Measurements from ENCODE around the gene NUDT3. TPM values are rescaled to one million over a fixed set of nuclear protein-coding genes. Genes with fewer than 3 reads are reported as not detected.
A peak's percentile ranks its signal among the peaks of the same experiment; 100 is the strongest.

The NUDT3 gene
- polyA plus RNA-seq, 3 donors, result 9.3 to 33.3 (median 10.9) TPM

DNA sequence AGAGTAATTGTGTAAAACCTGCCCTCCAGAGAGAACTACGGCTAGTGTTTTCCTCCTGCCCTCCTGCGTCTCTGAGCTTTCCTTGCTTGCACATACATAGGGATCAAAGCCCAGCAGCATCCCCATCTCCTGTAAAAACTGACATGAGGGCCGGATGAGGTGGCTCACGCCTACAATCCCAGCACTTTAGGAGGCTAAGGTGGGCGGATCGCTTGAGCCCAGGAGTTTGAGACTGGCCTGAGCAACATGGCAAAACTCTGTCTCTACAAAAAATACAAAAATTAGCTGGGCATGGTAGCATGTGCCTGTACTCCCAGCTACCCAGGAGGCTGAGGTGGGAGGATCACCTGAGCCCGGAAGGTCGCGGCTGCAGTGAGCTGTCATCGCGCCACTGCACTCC is 103.3 kb downstream of the NUDT3 start:
- H3K4me2 ChIP-seq (replicated peaks; ENCODE audit: extremely low read depth, low read length, poor library complexity, severe bottlenecking), result no peak overlapping the region
- 100% methylated on average over 6 of the region's 11 CpGs for WGBS (ENCODE audit: insufficient coverage)
- H3K4me3 Mint-ChIP-seq, result no peak overlapping the region

GRCh38 chr6:34288581-34288980 is 103.9 kb downstream of the NUDT3 start:
- peaks cover 25 to 60% of the 10 kb centered on the region in 2 donors for H3K36me3 Mint-ChIP-seq

More for the DNA sequence above, 103.3 kb downstream of the NUDT3 start:
- TF ChIP-seq CTCF (IDR thresholded peaks at IDR 0.05), result no peak
- Histone ChIP-seq H3K9ac (ENCODE audit: insufficient read depth, low read length, poor library complexity, severe bottlenecking) (no peak overlapping the region), H4K20me1 (ENCODE audit: insufficient read depth, low read length) (no peaks in the 10 kb centered on the region), H3K27ac (ENCODE audit: low read depth in 1 of 2, low read length in 2 of 2) (peak overlapping the region; percentile 0 to 57), H3K36me3 (replicated peaks in 1 of 2; ENCODE audit: control insufficient read depth in 1 of 2, insufficient read depth in 2 of 2, low read length in 2 of 2) (peaks cover 17 to 39% of the 10 kb centered on the region in 2 donors), H2AFZ (ENCODE audit: insufficient read depth, low read depth, low read length, poor library complexity, severe bottlenecking) (no peak overlapping the region), H3K9me3 (replicated peaks in 1 of 2; ENCODE audit: control insufficient read depth in 1 of 2, insufficient read depth in 1 of 2, low read length in 2 of 2) (no peaks in the 10 kb centered on the region), H3K79me2 (ENCODE audit: insufficient read depth, low read length) (peaks cover 48% of the 10 kb centered on the region), H3K27me3 (ENCODE audit: control insufficient read depth in 2 of 2, insufficient read depth in 2 of 2, low read length in 2 of 2) (no peaks in the 10 kb centered on the region), H3K4me3 (replicated peaks in 1 of 3; ENCODE audit: low read depth in 2 of 3, low read length in 3 of 3) (peak overlapping the region in 1 of 3 experiments; percentile 2), H3K4me1 (ENCODE audit: control insufficient read depth in 1 of 2, insufficient read depth in 2 of 2, low read length in 2 of 2) (peaks cover 53% of the 10 kb centered on the region in 2 donors)
- peaks cover 54% of the 10 kb centered on the region for H3K4me1 Mint-ChIP-seq
- no peaks in the 10 kb centered on the region for H3K9me3 Mint-ChIP-seq
- intact Hi-C loops (cut with micrococcal nuclease), result no loop called here
- H3K27ac Mint-ChIP-seq, result peak overlapping the region in 5 of 7 donors; percentile 38 to 93 (median 61)
- peaks cover 0 to 2% (median 0%) of the 10 kb centered on the region in 3 donors for H3K27me3 Mint-ChIP-seq (ENCODE audit: low read depth in 3 of 3)
- no peak for DNase-seq
- H3K36me3 Mint-ChIP-seq, result peaks cover 29 to 65% of the 10 kb centered on the region in 2 donors

More at GRCh38 chr6:34288581-34288980, 103.9 kb downstream of the NUDT3 start:
- H3K27me3 ChIP-seq (ENCODE audit: control insufficient read depth in 2 of 2, insufficient read depth in 2 of 2, low read length in 2 of 2), result no peaks in the 10 kb centered on the region
- H3K4me3 Mint-ChIP-seq, result peak overlapping the region; percentile 47 to 57
- WGBS (ENCODE audit: insufficient coverage), result 0% methylated on average over 1 of the region's 5 CpGs
- H3K27ac ChIP-seq (ENCODE audit: low read depth in 1 of 2, low read length in 2 of 2), result peak overlapping the region in 1 of 2 donors; percentile 57
- H3K4me1 ChIP-seq (ENCODE audit: control insufficient read depth in 1 of 2, insufficient read depth in 2 of 2, low read length in 2 of 2), result peaks cover 58 to 59% of the 10 kb centered on the region in 2 donors
- H3K9ac ChIP-seq (ENCODE audit: insufficient read depth, low read length, poor library complexity, severe bottlenecking), result no peak overlapping the region
- peaks cover 0 to 2% (median 0%) of the 10 kb centered on the region in 3 donors for H3K27me3 Mint-ChIP-seq (ENCODE audit: low read depth in 3 of 3)
- DNase-seq, result no peak
- H3K9me3 ChIP-seq (replicated peaks in 1 of 2; ENCODE audit: control insufficient read depth in 1 of 2, insufficient read depth in 1 of 2, low read length in 2 of 2), result no peaks in the 10 kb centered on the region
- H3K36me3 ChIP-seq (replicated peaks in 1 of 2; ENCODE audit: control insufficient read depth in 1 of 2, insufficient read depth in 2 of 2, low read length in 2 of 2), result peaks cover 11 to 34% of the 10 kb centered on the region in 2 donors
- peak overlapping the region; percentile 39 for H2AFZ ChIP-seq (ENCODE audit: insufficient read depth, low read depth, low read length, poor library complexity, severe bottlenecking)
- TF ChIP-seq CTCF (IDR thresholded peaks at IDR 0.05), result no peak
- peak overlapping the region; percentile 36 for H3K4me2 ChIP-seq (replicated peaks; ENCODE audit: extremely low read depth, low read length, poor library complexity, severe bottlenecking)
- peaks cover 52% of the 10 kb centered on the region for H3K79me2 ChIP-seq (ENCODE audit: insufficient read depth, low read length)
- H3K4me3 ChIP-seq (replicated peaks in 1 of 3; ENCODE audit: low read depth in 2 of 3, low read length in 3 of 3), result peak overlapping the region in 1 of 3 experiments; percentile 2
- peak overlapping the region; percentile 60 to 93 (median 68) for H3K27ac Mint-ChIP-seq
- intact Hi-C loops (cut with micrococcal nuclease), result no loop called here
- no peaks in the 10 kb centered on the region for H3K9me3 Mint-ChIP-seq
- no peaks in the 10 kb centered on the region for H4K20me1 ChIP-seq (ENCODE audit: insufficient read depth, low read length)
- H3K4me1 Mint-ChIP-seq, result peaks cover 60% of the 10 kb centered on the region
